Measurements from ENCODE around the gene TMEM37.
"Not testable (repeated sequence)": the region's sequence is repeated elsewhere in the genome, so short reads cannot be mapped to it uniquely, and the experiment has no call there.

Gene TMEM37, protein sequence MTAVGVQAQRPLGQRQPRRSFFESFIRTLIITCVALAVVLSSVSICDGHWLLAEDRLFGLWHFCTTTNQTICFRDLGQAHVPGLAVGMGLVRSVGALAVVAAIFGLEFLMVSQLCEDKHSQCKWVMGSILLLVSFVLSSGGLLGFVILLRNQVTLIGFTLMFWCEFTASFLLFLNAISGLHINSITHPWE

DNA sequence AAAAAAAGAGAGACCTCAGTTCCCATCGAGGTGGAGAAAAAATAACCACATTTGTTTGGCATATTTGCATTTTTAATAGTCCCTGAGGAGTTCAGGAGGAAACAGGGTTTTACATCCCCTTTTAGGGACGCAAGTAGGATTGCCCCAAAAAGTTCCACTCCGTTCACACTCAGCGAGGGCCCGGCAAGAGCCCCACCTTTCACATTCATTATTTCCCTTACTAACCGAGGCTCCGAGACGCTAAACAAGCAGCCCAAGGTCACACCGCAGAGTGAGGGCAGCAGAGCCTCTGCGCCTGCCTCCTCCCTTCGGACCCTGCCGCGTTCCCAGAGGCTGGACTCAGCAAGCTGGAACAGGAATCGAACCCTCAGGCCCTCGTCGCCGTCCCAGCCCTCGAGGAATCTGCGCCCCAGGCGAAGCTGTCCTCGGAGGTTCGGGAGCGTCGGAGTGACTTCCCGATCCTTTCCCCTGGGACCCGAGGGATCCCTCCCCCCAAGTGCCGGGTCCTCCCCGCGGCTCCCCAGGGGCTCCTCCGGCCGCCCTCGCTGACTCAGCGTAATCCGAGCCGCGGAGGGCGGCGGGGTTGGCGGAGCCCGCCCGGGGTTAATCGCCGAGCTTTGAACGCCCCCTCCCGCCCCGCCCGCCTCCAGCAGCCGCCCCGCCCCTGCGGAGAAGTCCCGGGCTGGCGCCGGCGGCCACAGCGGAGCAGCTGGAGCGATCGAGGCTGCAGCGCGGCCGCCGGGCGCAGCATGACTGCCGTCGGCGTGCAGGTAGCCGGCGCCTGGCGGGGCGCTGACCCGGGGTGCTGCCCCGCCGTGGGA, at the start of gene TMEM37:
Gene TMEM37, plus strand, starts transcription at position 700 of the 821 bp plus-strand sequence. Its CDS starts 50 bp downstream, at position 750.
- DNase-seq (ENCODE audit: low read depth), result no peak

DNA sequence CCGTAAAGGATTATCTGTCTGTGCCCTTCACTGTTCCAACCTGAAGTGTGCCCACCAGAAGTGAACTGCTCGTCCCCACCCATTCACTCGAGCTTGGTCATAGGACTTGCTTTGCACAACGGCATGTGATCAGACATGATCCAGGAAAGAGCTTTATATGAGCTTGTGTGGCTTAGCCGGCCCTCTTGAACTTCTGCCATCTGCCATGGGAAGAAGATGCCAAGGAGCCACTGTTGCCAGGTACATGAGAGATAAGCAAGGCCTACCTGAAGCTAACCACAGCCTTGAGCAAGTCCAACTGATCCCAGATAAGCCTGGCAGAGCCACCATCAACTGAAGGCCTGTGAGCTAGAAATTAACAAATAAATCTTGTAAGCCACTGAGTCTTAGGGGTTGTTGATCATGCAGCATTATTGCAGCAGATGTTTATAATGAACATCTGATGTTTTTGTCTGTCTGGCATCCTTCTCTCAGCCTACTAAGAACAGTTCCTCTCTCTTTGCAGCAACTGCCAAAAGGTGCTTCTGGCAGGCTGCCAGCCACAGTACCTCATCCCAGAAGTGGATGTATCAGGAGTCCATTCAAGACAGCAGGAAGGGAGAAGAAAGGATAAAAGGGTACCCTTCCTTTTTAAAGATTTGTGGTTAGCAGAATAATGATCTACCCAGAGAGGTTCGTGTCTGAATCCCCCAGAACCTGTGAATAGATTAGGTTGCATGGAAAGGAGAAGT, 48.1 kb upstream of the TMEM37 start:
- no peak for DNase-seq (ENCODE audit: low read depth)

DNA sequence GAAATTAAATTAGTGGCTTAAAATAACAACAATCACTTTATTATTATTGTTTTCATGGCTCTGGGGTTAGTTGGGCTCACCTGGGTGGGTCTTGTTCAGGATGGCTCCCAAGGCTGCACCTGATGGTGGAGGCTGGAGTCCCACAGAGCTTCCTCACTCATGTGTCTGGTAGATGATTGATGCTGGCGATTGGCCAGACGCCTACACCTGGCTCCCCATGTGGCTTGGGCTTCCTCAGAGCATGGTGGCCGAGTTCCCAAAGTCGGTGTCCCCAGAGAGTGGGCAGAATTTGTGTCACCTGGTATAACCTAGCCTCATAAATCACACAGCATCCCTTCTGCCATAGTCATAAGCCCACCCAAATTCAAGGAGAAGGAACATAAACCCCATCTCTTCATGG, 46.7 kb upstream of the TMEM37 start:
- no peak for DNase-seq (ENCODE audit: low read depth)

DNA sequence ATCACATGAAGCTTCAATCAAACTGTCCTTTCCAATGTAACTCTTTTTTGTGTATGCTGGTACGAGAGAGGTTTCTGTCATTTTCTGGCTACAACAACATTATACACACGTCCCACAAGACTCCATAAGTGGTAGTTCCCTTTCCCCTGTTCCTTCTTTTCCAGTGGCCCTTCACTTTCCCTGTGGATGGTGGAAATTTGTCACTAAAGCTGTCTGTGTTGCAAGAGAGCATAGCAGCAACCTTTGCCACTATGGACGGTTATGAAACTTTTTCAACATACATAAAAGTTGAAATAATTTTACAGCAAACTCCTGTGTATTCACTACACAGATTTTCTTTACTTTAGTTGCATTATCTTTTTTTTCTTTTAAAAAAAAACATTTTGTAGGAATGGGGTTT, 46.2 kb upstream of the TMEM37 start:
- no peak for DNase-seq (ENCODE audit: low read depth)

DNA sequence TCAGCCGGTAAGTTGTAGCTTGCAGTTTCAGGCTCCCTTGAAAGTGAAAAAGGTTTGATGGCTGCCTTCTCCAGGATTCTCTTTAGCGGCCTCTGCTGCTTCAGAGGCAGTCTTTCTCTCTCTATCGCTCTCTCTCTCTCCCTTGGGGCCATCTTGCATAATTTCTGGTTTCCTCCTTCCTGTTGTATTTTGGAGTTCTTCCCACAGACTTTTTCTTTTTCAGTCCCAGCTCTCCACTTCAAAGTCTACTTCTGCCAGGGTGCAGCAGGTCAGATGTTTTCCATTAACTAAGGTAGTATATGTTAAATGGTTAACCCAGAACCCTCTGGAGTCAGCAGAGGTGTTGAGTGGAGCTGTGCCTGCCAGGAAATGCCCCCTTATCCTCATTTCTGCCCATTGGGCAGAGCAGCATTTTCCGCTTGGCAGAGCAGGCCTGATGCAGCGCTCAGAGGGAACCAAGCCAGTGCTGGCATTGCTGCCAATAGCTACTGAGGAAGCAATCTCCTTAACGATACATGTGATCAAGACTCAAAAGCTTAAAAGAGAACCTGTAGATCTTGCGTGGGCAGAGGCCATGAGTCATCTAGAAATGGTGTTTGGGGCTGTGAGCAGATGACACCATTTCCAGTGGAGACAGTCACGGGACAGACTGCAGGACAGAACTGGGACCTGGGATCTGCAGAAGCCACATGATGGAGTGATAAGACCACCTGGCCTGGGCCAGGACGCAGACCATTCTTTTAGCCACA, 44.1 kb upstream of the TMEM37 start:
- peak; percentile 27 for DNase-seq (ENCODE audit: low read depth)

GRCh38 chr2:119389615-119390306, 41.9 kb upstream of the TMEM37 start:
- DNase-seq (ENCODE audit: low read depth), result no peak

GRCh38 chr2:119393971-119394748, 37.5 kb upstream of the TMEM37 start:
- DNase-seq (ENCODE audit: low read depth), result no peak

- DNase-seq (ENCODE audit: low read depth), result no peak
Measured at GRCh38 chr2:119397196-119397595, 34.5 kb upstream of the TMEM37 start.

GRCh38 chr2:119402106-119402505, 29.5 kb upstream of the TMEM37 start:
- DNase-seq (ENCODE audit: low read depth), result no peak

DNA sequence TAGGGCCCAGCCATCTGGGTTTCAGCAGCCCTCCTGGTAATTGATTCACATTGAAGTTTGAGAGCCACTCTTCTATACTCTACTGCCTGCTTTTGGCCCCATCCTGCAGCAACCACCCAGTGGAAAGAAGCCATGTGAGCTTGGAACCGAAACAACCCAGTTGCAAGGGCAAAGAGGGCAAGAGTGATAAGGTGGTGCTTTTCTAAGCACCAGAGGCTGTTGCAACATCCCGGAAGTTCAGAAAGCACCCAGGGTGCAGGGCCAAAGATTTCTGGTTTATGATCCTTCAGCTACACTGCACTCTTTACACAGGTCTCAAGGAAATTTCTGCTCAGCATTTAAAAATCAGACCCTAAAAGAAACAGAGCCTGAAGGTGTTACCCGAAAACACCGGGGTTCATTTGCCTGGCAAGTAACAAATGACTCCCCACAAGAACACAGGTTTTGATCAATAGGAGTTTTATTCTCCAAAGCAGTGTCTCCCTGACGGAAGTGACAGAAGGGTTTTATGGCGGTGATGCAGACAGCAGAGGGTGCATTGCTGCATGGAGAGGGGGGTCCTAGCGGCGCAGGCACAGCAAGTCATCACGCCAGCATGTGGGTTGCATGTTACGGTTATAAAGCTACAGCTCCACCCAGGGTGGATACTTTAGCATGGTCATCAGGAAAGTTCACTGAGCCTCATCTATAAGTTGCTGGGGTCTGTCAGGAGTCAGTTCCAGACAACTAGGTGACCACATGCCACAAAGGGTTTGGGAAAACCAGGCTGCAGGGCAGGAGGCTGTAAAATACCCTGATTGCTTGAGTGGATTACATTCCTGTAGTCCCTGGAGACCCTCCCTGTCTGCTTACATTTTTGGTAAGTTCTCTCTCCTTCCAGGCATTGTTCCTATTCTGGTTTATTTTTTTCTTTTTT, 28.8 kb upstream of the TMEM37 start:
- DNase-seq (ENCODE audit: low read depth), result no peak

DNA sequence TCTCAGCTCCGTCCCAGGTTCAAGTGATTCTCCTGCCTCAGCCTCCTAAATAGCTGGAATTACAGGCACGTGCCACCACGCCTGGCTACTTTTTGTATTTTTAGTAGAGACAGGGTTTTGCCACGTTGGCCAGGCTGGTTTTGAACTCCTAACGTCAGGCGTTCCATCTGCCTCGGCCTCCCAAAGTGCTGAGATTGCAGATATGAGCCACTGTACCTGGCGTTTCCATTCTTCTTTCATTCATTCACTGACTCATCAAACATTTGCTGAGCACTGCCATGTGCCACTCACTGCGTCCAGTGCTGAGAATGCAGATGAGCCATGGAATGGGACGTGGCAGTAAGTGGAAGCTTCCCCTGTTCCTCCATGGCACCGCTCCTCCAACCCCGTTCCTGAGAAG, 28.0 kb upstream of the TMEM37 start:
- not testable (repeated sequence) for DNase-seq (ENCODE audit: low read depth)

DNA sequence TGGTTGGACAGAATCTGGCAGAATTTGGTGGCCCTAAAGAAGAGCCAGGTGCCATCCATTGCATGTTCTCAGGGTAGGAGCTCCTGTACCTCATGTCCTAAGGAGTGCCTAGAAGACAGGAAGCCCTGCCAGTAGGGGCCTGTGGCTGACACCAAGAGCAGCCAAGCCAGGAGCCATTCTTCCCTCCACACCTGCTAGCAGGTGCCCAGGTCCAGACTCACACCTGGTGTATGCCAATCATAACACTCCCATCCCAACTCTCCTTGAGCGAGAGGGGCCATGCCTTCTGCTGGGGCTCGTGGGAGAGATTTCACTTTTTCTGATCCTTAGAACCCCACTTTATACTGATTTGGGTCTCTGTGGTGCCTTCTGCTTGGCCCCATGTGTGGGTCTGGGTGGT, 26.5 kb upstream of the TMEM37 start:
- DNase-seq (ENCODE audit: low read depth), result no peak

GRCh38 chr2:119407430-119408220, 24.0 kb upstream of the TMEM37 start:
- no peak for DNase-seq (ENCODE audit: low read depth)

DNA sequence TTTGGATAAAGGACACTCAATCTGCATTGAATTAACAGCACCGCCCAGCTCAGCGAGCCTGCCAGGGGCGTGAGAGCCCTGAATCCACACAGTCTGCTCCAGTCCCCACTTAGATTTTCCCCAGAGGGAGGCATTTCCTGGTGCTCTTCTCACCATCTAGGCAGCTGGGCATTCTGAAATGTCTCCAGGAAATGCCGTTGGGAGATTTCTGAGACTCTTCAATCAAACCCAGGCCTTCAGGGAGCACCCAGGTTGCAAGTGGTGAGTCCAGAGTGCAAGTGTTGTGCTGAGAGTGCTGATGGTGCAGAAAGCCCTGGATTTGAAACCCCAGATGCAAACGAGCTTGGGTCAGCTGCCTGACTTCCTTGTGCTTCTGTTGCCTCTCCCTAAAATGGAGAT, 23.4 kb upstream of the TMEM37 start:
- no peak for DNase-seq (ENCODE audit: low read depth)

GRCh38 chr2:119409506-119409905, 22.1 kb upstream of the TMEM37 start:
- DNase-seq (ENCODE audit: low read depth), result no peak

GRCh38 chr2:119414894-119415293, 16.8 kb upstream of the TMEM37 start:
- DNase-seq (ENCODE audit: low read depth), result no peak

- DNase-seq (ENCODE audit: low read depth), result no peak
Measured at GRCh38 chr2:119415630-119416029, 16.0 kb upstream of the TMEM37 start.

DNA sequence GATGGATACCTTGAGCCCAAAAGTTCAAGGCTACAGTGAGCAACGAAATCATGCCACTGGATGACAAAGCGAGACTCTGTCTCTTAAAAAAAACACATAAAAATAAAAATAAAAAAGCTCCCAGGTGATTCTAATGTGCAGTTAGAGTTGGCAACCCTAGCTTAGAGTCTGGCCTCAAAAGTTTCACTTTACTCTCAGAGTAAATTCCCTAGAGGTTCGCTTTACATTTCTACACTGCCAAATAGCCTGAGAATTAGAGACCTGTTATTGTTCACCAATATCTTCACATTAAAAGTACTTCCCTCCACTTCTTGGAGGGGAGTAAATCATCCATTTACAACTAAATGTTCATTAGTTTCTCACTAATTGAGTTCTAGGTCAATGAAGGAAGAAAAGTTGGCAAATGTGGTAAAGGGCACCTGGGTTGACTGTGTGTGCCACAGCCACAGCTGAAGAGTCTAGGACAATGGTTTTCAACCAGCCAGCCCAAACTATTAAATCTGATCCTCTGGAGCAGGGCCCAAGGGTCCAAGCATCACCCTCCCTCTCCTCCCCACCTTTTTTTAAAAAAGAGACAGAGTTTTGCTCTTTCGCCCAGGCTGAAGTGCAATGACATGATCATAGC, 15.2 kb upstream of the TMEM37 start:
- no peak for DNase-seq (ENCODE audit: low read depth)
